Esophagus muscularis mucosa (tissue), 3 donors: ENCODE data around the gene FAM76B.

ENCODE experiments used
- CTCF ChIP-seq, 3 experiments: fragments of 200-600 bp in 2 of 3; fragments of 450-650 bp in 1 of 3; sonication (generic) in 2 of 3; IDR thresholded peaks; one replicate each; pipeline ENCODE4 v1.5.1; 2017 to 2019; ENCODE audit warnings: antibody characterized with exemption in 3 of 3, mild to moderate bottlenecking in 2 of 3, moderate library complexity in 1 of 3
- POLR2A ChIP-seq: fragments of 450-650 bp; IDR thresholded peaks from one replicate; pipeline ENCODE4 v1.6.1; 2017; ENCODE audit warnings: antibody characterized with exemption, moderate library complexity, mild to moderate bottlenecking, low read depth
- POLR2AphosphoS5 ChIP-seq, 2 donors: sonication (generic); formaldehyde crosslinking; IDR thresholded peaks; one replicate each; pipeline ENCODE4 v1.6.1; 2017; ENCODE audit warnings: antibody characterized with exemption in 2 of 2

- TF ChIP-seq CTCF (IDR thresholded peaks at IDR 0.05) (no peak), POLR2A (no peak), POLR2AphosphoS5 (IDR thresholded peaks at IDR 0.05) (no peak)
These were observed 43.2 kb upstream of the FAM76B start for GRCh38 chr11:95832763-95833162.
